Stimulated activated CD4-positive, alpha-beta T cell treated with anti-CD3 and anti-CD28 coated beads, Interleukin-15, amount 100 ng/mL, for 1 hour (primary cell): ENCODE data around the gene ANTXR1.

Experiments used
- DNase-seq, 2 donors: peaks; one replicate each; pipeline ENCODE4 v3.0.0-alpha.2; 2020; ENCODE audit warnings: low read depth in 1 of 2, low spot score in 1 of 2

Gene ANTXR1

GRCh38 chr2:69177785-69178636 is 165.0 kb downstream of the ANTXR1 start:
- no peak for DNase-seq

- no peak for DNase-seq
Observed at GRCh38 chr2:69178756-69179155, 165.8 kb downstream of the ANTXR1 start.

- no peak for DNase-seq
Observed at GRCh38 chr2:69180227-69180626, 167.2 kb downstream of the ANTXR1 start.

GRCh38 chr2:69180974-69181373 is 168.0 kb downstream of the ANTXR1 start:
- no peak for DNase-seq

- no peak for DNase-seq
Observed at GRCh38 chr2:69181806-69182427, 168.9 kb downstream of the ANTXR1 start.

GRCh38 chr2:69183659-69184058 is 170.7 kb downstream of the ANTXR1 start:
- no peak for DNase-seq

GRCh38 chr2:69184224-69184623 is 171.2 kb downstream of the ANTXR1 start:
- no peak for DNase-seq

- DNase-seq, result no peak
Observed at GRCh38 chr2:69185807-69186206, 172.8 kb downstream of the ANTXR1 start.

- no peak for DNase-seq
Observed at GRCh38 chr2:69186614-69187013, 173.6 kb downstream of the ANTXR1 start.

GRCh38 chr2:69188182-69188900 is 175.4 kb downstream of the ANTXR1 start:
- no peak for DNase-seq

- DNase-seq, result no peak
Observed at GRCh38 chr2:69190743-69191404, 177.9 kb downstream of the ANTXR1 start.

- DNase-seq, result no peak
Observed at GRCh38 chr2:69191634-69192033, 178.7 kb downstream of the ANTXR1 start.

- DNase-seq, result no peak
Observed at GRCh38 chr2:69192176-69192945, 179.4 kb downstream of the ANTXR1 start.

GRCh38 chr2:69195706-69196105 is 182.7 kb downstream of the ANTXR1 start:
- DNase-seq, result no peak

- no peak for DNase-seq
Observed at GRCh38 chr2:69196327-69197117, 183.5 kb downstream of the ANTXR1 start.

GRCh38 chr2:69200107-69200520 is 187.1 kb downstream of the ANTXR1 start:
- DNase-seq, result no peak

GRCh38 chr2:69201259-69201658 is 188.3 kb downstream of the ANTXR1 start:
- no peak for DNase-seq

- no peak for DNase-seq
Observed at GRCh38 chr2:69202327-69202726, 189.3 kb downstream of the ANTXR1 start.

GRCh38 chr2:69203166-69203985 is 190.4 kb downstream of the ANTXR1 start:
- no peak for DNase-seq
